ENCODE data around the gene CCNB2. TPM values are rescaled to one million over a fixed set of nuclear protein-coding genes. Genes with fewer than 3 reads are reported as not detected.
"Not testable (repeated sequence)": the region's sequence is repeated elsewhere in the genome, so short reads cannot be mapped to it uniquely, and the experiment has no call there.

CCNB2 gene
- total RNA-seq, 1 donor from 2014 or later: 5.9 TPM

DNA sequence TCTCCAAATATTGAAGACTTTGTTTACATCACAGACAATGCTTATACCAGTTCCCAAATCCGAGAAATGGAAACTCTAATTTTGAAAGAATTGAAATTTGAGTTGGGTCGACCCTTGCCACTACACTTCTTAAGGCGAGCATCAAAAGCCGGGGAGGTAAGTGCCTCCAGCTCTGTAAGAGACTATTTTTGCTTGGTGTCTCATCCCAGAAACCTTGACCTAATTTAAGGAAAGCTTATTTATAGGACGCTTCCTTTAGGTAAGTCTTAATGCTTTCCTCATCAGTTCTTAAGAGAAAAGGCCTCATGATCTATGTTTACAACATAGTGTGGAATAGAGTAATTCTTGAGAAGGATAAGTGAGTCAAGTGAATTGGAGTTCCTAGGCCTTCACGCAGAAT, 11.8 kb downstream of the CCNB2 start:
- Histone ChIP-seq H3K4me3 (no peak overlapping the region), H3K4me1 (no peaks in the 10 kb centered on the region), H3K27me3 (no peaks in the 10 kb centered on the region), H3K9me3 (no peaks in the 10 kb centered on the region), H3K36me3 (no peaks in the 10 kb centered on the region), H3K27ac (no peak overlapping the region)
- no peak for DNase-seq (ENCODE audit: extremely low spot score in 2 of 2)
- intact Hi-C loops (cut with DNase I): no loop called here
- TF ChIP-seq, protein P1, sequence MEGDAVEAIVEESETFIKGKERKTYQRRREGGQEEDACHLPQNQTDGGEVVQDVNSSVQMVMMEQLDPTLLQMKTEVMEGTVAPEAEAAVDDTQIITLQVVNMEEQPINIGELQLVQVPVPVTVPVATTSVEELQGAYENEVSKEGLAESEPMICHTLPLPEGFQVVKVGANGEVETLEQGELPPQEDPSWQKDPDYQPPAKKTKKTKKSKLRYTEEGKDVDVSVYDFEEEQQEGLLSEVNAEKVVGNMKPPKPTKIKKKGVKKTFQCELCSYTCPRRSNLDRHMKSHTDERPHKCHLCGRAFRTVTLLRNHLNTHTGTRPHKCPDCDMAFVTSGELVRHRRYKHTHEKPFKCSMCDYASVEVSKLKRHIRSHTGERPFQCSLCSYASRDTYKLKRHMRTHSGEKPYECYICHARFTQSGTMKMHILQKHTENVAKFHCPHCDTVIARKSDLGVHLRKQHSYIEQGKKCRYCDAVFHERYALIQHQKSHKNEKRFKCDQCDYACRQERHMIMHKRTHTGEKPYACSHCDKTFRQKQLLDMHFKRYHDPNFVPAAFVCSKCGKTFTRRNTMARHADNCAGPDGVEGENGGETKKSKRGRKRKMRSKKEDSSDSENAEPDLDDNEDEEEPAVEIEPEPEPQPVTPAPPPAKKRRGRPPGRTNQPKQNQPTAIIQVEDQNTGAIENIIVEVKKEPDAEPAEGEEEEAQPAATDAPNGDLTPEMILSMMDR (IDR thresholded peaks at IDR 0.05): no peak
- no peak for TF ChIP-seq POLR2AphosphoS5 (IDR thresholded peaks at IDR 0.05; ENCODE audit: insufficient read depth in 1 of 2, low read depth in 1 of 2)
- no peak for TF ChIP-seq POLR2A (IDR thresholded peaks at IDR 0.05)

DNA sequence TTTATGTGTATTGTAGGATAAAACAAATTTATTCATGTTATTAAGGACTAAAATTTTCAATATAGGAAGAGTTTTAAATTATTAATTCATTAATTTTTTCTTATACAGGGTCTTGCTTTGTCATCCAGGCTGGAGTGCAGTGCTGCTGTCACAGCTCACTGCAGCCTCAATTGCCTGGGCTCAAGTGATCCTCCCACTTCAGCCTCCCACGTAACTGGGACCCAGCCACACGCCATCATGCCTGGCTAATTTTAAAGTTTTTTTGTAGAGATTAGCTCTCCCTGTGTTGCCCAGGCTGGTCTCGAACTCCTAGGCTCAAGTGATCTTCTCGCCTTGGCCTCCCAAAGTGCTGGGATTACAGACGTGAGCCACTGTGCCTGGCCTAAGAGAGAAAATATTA, 14.7 kb downstream of the CCNB2 start:
- no peak overlapping the region for H3K4me3 ChIP-seq
- no peak for DNase-seq (ENCODE audit: extremely low spot score in 2 of 2)
- no peaks in the 10 kb centered on the region for H3K9me3 ChIP-seq
- no peak overlapping the region for H3K27ac ChIP-seq
- no peak for TF ChIP-seq POLR2A (IDR thresholded peaks at IDR 0.05)
- TF ChIP-seq, protein P1 (IDR thresholded peaks at IDR 0.05): no peak
- TF ChIP-seq POLR2AphosphoS5 (IDR thresholded peaks at IDR 0.05; ENCODE audit: insufficient read depth in 1 of 2, low read depth in 1 of 2): no peak
- H3K27me3 ChIP-seq: no peaks in the 10 kb centered on the region
- H3K4me1 ChIP-seq: no peaks in the 10 kb centered on the region
- no peaks in the 10 kb centered on the region for H3K36me3 ChIP-seq
- intact Hi-C loops (cut with DNase I): no loop called here

DNA sequence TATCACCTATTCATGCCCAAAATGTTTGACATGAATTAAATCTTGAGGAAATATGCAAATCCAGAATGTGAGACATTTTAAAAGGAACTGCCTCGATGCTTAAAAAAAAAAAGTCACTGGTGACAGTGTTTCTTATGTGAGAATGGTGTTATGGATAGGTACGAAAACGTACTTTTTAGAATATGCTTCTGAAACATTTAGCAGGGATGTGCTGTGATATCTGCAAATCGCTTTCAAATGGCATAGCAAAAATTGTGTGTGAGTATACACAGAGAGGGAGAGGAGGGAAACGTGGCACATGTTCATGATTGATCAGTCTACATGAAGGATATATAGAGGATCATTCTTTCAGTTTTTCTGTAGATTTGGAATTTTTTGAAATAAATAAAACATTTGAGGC, 16.0 kb downstream of the CCNB2 start:
- Histone ChIP-seq H3K4me1 (no peaks in the 10 kb centered on the region), H3K27ac (no peak overlapping the region), H3K9me3 (no peaks in the 10 kb centered on the region), H3K27me3 (no peaks in the 10 kb centered on the region), H3K36me3 (no peaks in the 10 kb centered on the region), H3K4me3 (no peak overlapping the region)
- no peak for DNase-seq (ENCODE audit: extremely low spot score in 2 of 2)
- TF ChIP-seq POLR2AphosphoS5 (IDR thresholded peaks at IDR 0.05; ENCODE audit: insufficient read depth in 1 of 2, low read depth in 1 of 2): no peak
- no peak for TF ChIP-seq POLR2A (IDR thresholded peaks at IDR 0.05)
- TF ChIP-seq, protein P1 (IDR thresholded peaks at IDR 0.05): no peak
- intact Hi-C loops (cut with DNase I): no loop called here

DNA sequence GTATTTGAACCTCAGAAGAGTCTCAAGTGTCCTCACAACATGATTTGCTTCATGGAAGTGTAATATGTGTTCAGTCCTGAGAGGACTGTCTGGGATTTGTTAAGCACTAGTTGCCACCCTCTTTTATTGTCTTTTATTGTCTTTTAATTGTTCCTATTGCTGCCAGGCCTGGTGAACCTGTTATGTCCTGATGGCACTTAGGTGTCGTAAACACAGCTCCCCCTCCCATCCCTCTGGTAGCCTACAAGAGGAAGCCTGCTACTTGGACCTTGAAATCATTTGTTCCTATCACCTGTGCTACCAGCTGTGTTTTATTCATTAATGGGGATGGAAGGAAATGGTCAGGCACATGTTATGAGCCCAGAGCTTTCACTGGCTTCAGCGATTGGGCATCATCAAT, 19.3 kb downstream of the CCNB2 start:
- H3K27me3 ChIP-seq: no peaks in the 10 kb centered on the region
- H3K4me1 ChIP-seq: no peaks in the 10 kb centered on the region
- H3K27ac ChIP-seq: no peak overlapping the region
- intact Hi-C loops (cut with DNase I): no loop called here
- H3K36me3 ChIP-seq: no peaks in the 10 kb centered on the region
- no peak overlapping the region for H3K4me3 ChIP-seq
- DNase-seq (ENCODE audit: extremely low spot score in 2 of 2): no peak
- TF ChIP-seq POLR2AphosphoS5 (IDR thresholded peaks at IDR 0.05; ENCODE audit: insufficient read depth in 1 of 2, low read depth in 1 of 2) (no peak), POLR2A (IDR thresholded peaks at IDR 0.05) (no peak)
- TF ChIP-seq, protein P1 (IDR thresholded peaks at IDR 0.05): no peak
- no peaks in the 10 kb centered on the region for H3K9me3 ChIP-seq

DNA sequence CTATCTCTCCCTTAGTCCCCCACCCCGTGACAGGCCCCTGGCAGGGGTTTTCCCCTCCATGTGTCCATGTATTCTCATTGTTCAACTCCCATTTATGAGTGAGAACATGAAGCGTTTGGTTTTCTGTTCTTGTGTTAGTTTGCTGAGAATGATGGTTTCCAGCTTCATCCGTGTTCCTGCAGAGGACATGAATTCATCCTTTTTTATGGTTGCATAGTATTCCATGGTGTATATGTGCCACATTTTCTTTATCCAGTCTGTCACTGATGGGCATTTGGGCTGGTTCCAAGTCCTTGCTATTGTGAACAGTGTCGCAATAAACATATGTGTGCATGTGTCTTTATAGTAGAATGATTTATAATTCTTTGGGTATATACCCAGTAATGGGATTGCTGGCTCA, 20.7 kb downstream of the CCNB2 start:
- not testable (repeated sequence) for H3K36me3 ChIP-seq; H3K4me1 ChIP-seq; H3K4me3 ChIP-seq; H3K27ac ChIP-seq; H3K27me3 ChIP-seq; DNase-seq (ENCODE audit: extremely low spot score in 2 of 2); H3K9me3 ChIP-seq
- intact Hi-C loops (cut with DNase I): loop anchor here (5.0 kb wide), 1 partner anchor 93 kb away; no protein-coding TSS in a partner anchor

DNA sequence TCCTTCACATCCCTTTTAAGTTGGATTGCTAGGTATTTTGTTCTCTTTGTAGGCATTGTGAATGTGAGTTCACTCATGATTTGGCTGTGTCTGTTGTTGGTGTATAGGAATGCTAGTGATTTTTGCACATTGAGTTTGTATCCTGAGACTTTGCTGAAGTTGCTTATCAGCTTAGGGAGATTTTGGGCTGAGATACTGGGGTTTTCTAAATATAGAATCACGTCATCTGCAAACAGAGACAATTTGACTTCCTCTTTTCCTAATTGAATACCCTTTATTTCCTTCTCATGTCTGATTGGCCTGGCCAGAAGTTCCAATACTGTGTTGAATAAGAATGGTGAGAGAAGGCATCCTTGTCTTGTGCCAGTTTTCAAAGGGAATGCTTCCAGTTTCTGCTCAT, 22.3 kb downstream of the CCNB2 start:
- not testable (repeated sequence) for H3K36me3 ChIP-seq; DNase-seq (ENCODE audit: extremely low spot score in 2 of 2); H3K4me3 ChIP-seq; H3K27ac ChIP-seq; H3K9me3 ChIP-seq; H3K4me1 ChIP-seq; H3K27me3 ChIP-seq
- intact Hi-C loops (cut with DNase I): loop anchor here (5.0 kb wide), 1 partner anchor 95 kb away; no protein-coding TSS in a partner anchor
